OCI-LY7 (cell line): ENCODE measurements around the gene GBX2. TPM values are rescaled to one million over a fixed set of nuclear protein-coding genes. Genes with fewer than 3 reads are reported as not detected.

ENCODE experiments used
- BruUV-seq: library from RNA; stranded (reverse); fragments of 400-500 nt; replicated peaks from 2 replicates; lab custom pipeline; 2021; lab: Mats Ljungman, UMichigan
- CTCF ChIA-PET: fragments of 300-600 bp; sonication (Branson Sonifier 250); formaldehyde crosslinking; loops from one replicate; lab custom pipeline; 2022; ENCODE audit warnings: antibody characterized with exemption; ENCODE audit not compliant: unreplicated experiment; lab: Charles Lee
- POLR2A ChIA-PET: fragments of 300-600 bp; sonication (Branson Sonifier 250); formaldehyde crosslinking; loops from one replicate; lab custom pipeline; 2022; ENCODE audit warnings: antibody characterized with exemption; lab: Charles Lee
- DNase-seq: peaks from one replicate; pipeline ENCODE4 v3.0.0-alpha.2; 2015; ENCODE audit warnings: low spot score
- H2AFZ ChIP-seq: fragments of 200-600 bp; sonication (generic), shearing (Covaris generic); 2 replicates; pipeline ENCODE4 v1.6.1; 2014; ENCODE audit warnings: mild to moderate bottlenecking, antibody characterized with exemption, low read length, moderate library complexity
- H3K27ac ChIP-seq: fragments of 200-600 bp; sonication (generic); 2 replicates; pipeline ENCODE4 v1.5.1; 2014; ENCODE audit warnings: mixed run types, low read depth, mild to moderate bottlenecking, moderate library complexity, low read length, inconsistent platforms; ENCODE audit not compliant: poor library complexity, severe bottlenecking
- H3K36me3 ChIP-seq: fragments of 200-600 bp; sonication (generic); 2 replicates; pipeline ENCODE4 v1.6.1; 2014; ENCODE audit warnings: mild to moderate bottlenecking, antibody characterized with exemption, low read length, moderate library complexity, mixed read lengths; ENCODE audit not compliant: insufficient read depth
- H3K4me1 ChIP-seq: fragments of 200-600 bp; sonication (generic); 2 replicates; pipeline ENCODE4 v1.5.1; 2014; ENCODE audit warnings: mild to moderate bottlenecking, low read length; ENCODE audit not compliant: insufficient read depth, poor library complexity, severe bottlenecking
- H3K4me2 ChIP-seq: fragments of 200-600 bp; sonication (generic); 2 replicates; pipeline ENCODE4 v1.6.1; 2014; ENCODE audit warnings: mild to moderate bottlenecking, low read length
- H3K4me3 ChIP-seq: fragments of 200-600 bp; sonication (generic); 2 replicates; pipeline ENCODE4 v1.5.1; 2014; ENCODE audit warnings: mild to moderate bottlenecking, low read depth, low read length; ENCODE audit not compliant: poor library complexity, severe bottlenecking
- H3K79me2 ChIP-seq: fragments of 200-600 bp; sonication (generic); 2 replicates; pipeline ENCODE4 v1.6.1; 2016; ENCODE audit warnings: low read depth, mild to moderate bottlenecking, low read length, moderate library complexity, mixed read lengths; ENCODE audit not compliant: insufficient read depth
- H3K9me2 ChIP-seq: fragments of 200-600 bp; sonication (generic); 2 replicates; pipeline ENCODE4 v1.6.1; 2016; ENCODE audit warnings: mild to moderate bottlenecking, low read length, mixed read lengths; ENCODE audit not compliant: insufficient read depth
- H3K9me3 ChIP-seq: fragments of 200-600 bp; sonication (generic); 2 replicates; pipeline ENCODE4 v1.6.1; 2014; ENCODE audit warnings: mild to moderate bottlenecking, mixed run types, low read length, mixed read lengths
- H4K20me1 ChIP-seq: fragments of 200-600 bp; sonication (generic); 2 replicates; pipeline ENCODE4 v1.6.1; 2014; ENCODE audit warnings: mild to moderate bottlenecking, antibody characterized with exemption, low read length, moderate library complexity, mixed read lengths; ENCODE audit not compliant: insufficient read depth
- CTCF ChIP-seq: fragments of 200-600 bp; sonication (generic); conservative IDR thresholded peaks from 2 replicates; pipeline ENCODE4 v1.5.1; 2014; ENCODE audit warnings: mild to moderate bottlenecking, antibody characterized with exemption, low read length, moderate library complexity, mixed read lengths
- EZH2phosphoT487 ChIP-seq: fragments of 200-600 bp; sonication (generic); IDR thresholded peaks from 2 replicates; pipeline ENCODE4 v1.6.1; 2018; ENCODE audit warnings: low read depth, borderline replicate concordance, mild to moderate bottlenecking, mixed run types, antibody characterized with exemption, low read length, moderate library complexity, mixed read lengths
- intact Hi-C: fragments of 100-400 bp; cut with micrococcal nuclease; formaldehyde crosslinking; loops from one replicate; pipeline ENCODE4 v1.10.0; 2022; ENCODE audit not compliant: unreplicated experiment
- total RNA-seq, 2 experiments: library from RNA; depleted of rRNA in 1 of 2; stranded (reverse); fragments of >200 nt in 1 of 2; shearing (Covaris generic) in 1 of 2; gene quantifications; 2 replicates each; pipeline ENCODE4 v1.2.3, GENCODE V29; 2014 to 2022

Gene GBX2
- total RNA-seq, 2 experiments from 2014 or later, result not detected

DNA sequence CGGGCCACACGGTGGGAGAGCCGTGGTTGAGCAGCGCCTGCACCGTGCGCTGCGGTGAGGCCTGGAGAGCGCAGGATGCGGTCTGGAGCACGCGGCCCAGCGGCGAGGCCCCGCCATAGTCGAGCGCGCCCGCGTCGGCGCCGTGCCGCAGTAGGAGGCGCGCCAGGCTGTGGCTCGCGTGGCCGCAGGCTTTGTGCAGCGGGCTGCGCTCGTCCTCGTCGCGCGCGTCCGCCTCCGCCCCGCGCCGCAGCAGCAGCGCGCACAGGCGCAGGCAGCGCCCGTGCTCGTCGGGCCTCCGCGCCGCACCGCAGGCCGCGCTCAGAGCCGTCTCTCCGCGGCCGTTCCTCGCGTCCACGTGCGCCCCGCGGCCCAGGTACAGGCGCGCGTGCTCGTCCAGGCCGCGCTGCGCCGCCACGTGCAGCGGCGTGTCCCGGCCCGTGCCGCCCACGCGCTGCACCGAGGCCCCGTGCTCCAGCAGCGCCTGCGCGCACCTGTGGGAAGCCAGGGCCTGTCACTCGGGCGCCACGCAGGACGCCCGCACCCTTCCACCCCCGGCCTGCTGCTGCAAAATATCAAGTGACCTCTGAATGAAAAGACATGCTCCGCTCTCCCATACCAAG is 46.3 kb upstream of the GBX2 start:
- intact Hi-C loops, result no loop called here
- no peaks in the 10 kb centered on the region for H3K36me3 ChIP-seq
- no peak overlapping the region for H3K27ac ChIP-seq
- no peak overlapping the region for H2AFZ ChIP-seq
- H3K79me2 ChIP-seq, result no peaks in the 10 kb centered on the region
- CTCF ChIA-PET, result no interaction called here
- DNase-seq, result no peak
- TF ChIP-seq CTCF (no peak), EZH2phosphoT487 (no peak)
- no peaks in the 10 kb centered on the region for H3K9me2 ChIP-seq
- no peak overlapping the region for H3K4me3 ChIP-seq
- H3K4me1 ChIP-seq, result no peaks in the 10 kb centered on the region
- no TSS peak for BruUV-seq
- no peak overlapping the region for H3K4me2 ChIP-seq
- H3K9me3 ChIP-seq, result no peaks in the 10 kb centered on the region
- H4K20me1 ChIP-seq, result no peaks in the 10 kb centered on the region
- POLR2A ChIA-PET, result no interaction called here

DNA sequence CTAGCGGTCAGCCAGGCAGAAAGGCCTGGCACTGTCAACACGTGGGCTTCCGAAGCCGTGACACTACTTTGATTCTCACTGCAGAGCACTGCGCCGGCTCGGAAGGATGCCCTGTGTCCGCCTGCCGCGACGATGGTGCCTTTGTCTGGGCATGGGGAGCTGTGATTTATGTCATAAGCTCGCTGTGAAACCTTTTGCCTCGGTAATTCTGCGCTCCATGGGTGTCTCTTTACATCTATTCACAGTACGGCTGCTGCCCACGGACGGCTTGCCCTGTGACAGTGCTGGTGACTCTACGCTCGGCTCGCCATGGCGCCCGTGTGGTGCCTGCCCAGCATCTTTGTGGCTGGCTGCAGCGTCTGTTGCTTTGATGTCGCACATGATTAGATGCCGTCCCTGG is 43.1 kb upstream of the GBX2 start:
- no peaks in the 10 kb centered on the region for H3K9me3 ChIP-seq
- no peak overlapping the region for H3K27ac ChIP-seq
- no peaks in the 10 kb centered on the region for H3K4me1 ChIP-seq
- H3K9me2 ChIP-seq, result no peaks in the 10 kb centered on the region
- H4K20me1 ChIP-seq, result no peaks in the 10 kb centered on the region
- H3K79me2 ChIP-seq, result no peaks in the 10 kb centered on the region
- no peak overlapping the region for H3K4me3 ChIP-seq
- intact Hi-C loops, result no loop called here
- no peak overlapping the region for H2AFZ ChIP-seq
- no peaks in the 10 kb centered on the region for H3K36me3 ChIP-seq
- CTCF ChIA-PET, result no interaction called here
- no peak for DNase-seq
- TF ChIP-seq CTCF (no peak), EZH2phosphoT487 (no peak)
- POLR2A ChIA-PET, result interaction anchor here (0.6 kb wide), 1 partner anchor 618 kb away, joined by 3 read pairs; no protein-coding TSS in a partner anchor
- no TSS peak for BruUV-seq
- H3K4me2 ChIP-seq, result no peak overlapping the region

GRCh38 chr2:236210536-236210935 is 42.4 kb upstream of the GBX2 start:
- Histone ChIP-seq H3K79me2 (no peaks in the 10 kb centered on the region), H4K20me1 (no peaks in the 10 kb centered on the region), H3K4me2 (no peak overlapping the region), H3K4me3 (no peak overlapping the region), H3K9me3 (no peaks in the 10 kb centered on the region), H2AFZ (no peak overlapping the region), H3K4me1 (no peaks in the 10 kb centered on the region), H3K36me3 (no peaks in the 10 kb centered on the region), H3K9me2 (no peaks in the 10 kb centered on the region), H3K27ac (no peak overlapping the region)
- BruUV-seq, result no TSS peak
- POLR2A ChIA-PET, result no interaction called here
- TF ChIP-seq CTCF (no peak), EZH2phosphoT487 (no peak)
- intact Hi-C loops, result no loop called here
- CTCF ChIA-PET, result no interaction called here
- no peak for DNase-seq
